CD4-positive, alpha-beta T cell (primary cell): Measurements from ENCODE around the gene NIM1K. TPM values are rescaled to one million over a fixed set of nuclear protein-coding genes. Genes with fewer than 3 reads are reported as not detected.

ENCODE experiments used
- ATAC-seq: fragments of 200-7000 bp; cut with Tn5 transposase; one replicate; pipeline ENCODE4 v1.10.0; 2022; ENCODE audit warnings: mild to moderate bottlenecking; ENCODE audit not compliant: poor library complexity
- CTCF ChIA-PET: fragments of 350-600 bp; sonication (Branson Sonifier 250); formaldehyde crosslinking; loops from one replicate; lab custom pipeline; 2021; ENCODE audit warnings: antibody characterized with exemption, inconsistent platforms; lab: Charles Lee
- POLR2A ChIA-PET: fragments of 350-600 bp; sonication (Branson Sonifier 250); formaldehyde crosslinking; loops from one replicate; lab custom pipeline; 2021; ENCODE audit warnings: antibody characterized with exemption, inconsistent platforms; lab: Charles Lee
- DNase-seq, 14 experiments: peaks; one replicate each; pipeline ENCODE4 v3.0.0-alpha.2; 2013 to 2020; ENCODE audit warnings: mixed read lengths in 2 of 14
- H3K27ac ChIP-seq, 2 donors: one replicate each; pipeline versions ENCODE4 v1.5.1 to v1.7.0; 2013; ENCODE audit warnings: low read length in 2 of 2, low read depth in 1 of 2, mild to moderate bottlenecking in 1 of 2
- H3K27me3 ChIP-seq, 2 experiments: 1 replicate in 1 of 2; 2 replicates in 1 of 2; pipeline versions ENCODE4 v1.6.1 to v1.7.0; 2013; ENCODE audit warnings: low read length in 2 of 2, control low read depth in 1 of 2, mild to moderate bottlenecking in 1 of 2, moderate library complexity in 1 of 2; ENCODE audit not compliant: insufficient read depth in 2 of 2, control insufficient read depth in 1 of 2
- H3K36me3 ChIP-seq: one replicate; pipeline ENCODE4 v1.6.1; 2013; ENCODE audit warnings: low read length, control low read depth; ENCODE audit not compliant: insufficient read depth
- H3K4me1 ChIP-seq: one replicate; pipeline ENCODE4 v1.6.1; 2013; ENCODE audit warnings: low read length, control low read depth; ENCODE audit not compliant: insufficient read depth
- H3K4me3 ChIP-seq: one replicate; pipeline ENCODE4 v1.5.1; 2013; ENCODE audit warnings: mild to moderate bottlenecking, low read length, moderate library complexity
- H3K9me3 ChIP-seq, 2 experiments: 1 replicate in 1 of 2; 2 replicates in 1 of 2; pipeline versions ENCODE4 v1.6.1 to v1.7.0; 2013; ENCODE audit warnings: low read length in 2 of 2, mild to moderate bottlenecking in 2 of 2, control low read depth in 1 of 2, moderate library complexity in 1 of 2; ENCODE audit not compliant: control insufficient read depth in 1 of 2, insufficient read depth in 1 of 2
- H3K27ac Mint-ChIP-seq: one replicate; pipeline ENCODE4 v1.8.0; 2020; ENCODE audit warnings: mixed read lengths
- H3K27me3 Mint-ChIP-seq: one replicate; pipeline ENCODE4 v1.8.0; 2021; ENCODE audit warnings: mixed read lengths
- H3K36me3 Mint-ChIP-seq: one replicate; pipeline ENCODE4 v1.8.0; 2021; ENCODE audit warnings: low read depth, mixed read lengths
- H3K4me1 Mint-ChIP-seq: one replicate; pipeline ENCODE4 v1.8.0; 2021; ENCODE audit warnings: low read depth, mixed read lengths
- H3K4me3 Mint-ChIP-seq: one replicate; pipeline ENCODE4 v1.8.0; 2020; ENCODE audit warnings: mild to moderate bottlenecking, mixed read lengths
- H3K9me3 Mint-ChIP-seq: one replicate; pipeline ENCODE4 v1.8.0; 2020; ENCODE audit warnings: mixed read lengths
- intact Hi-C, 2 experiments: fragments of 100-400 bp; cut with DNase I in 1 of 2; cut with micrococcal nuclease in 1 of 2; formaldehyde crosslinking; loops; one replicate each; pipeline versions ENCODE4 v1.15.1 to v1.9.0; 2023 to 2025; cut with DNase I, micrococcal nuclease
- total RNA-seq, 174 experiments: library from RNA in 2 of 174; stranded (reverse) in 2 of 174; gene quantifications; one replicate each; pipeline ENCODE4 v1.2.3 and lab custom pipeline; 2021 to 2026
- TF ChIP-seq, protein P1 (sequence below): fragments of 200-600 bp; IDR thresholded peaks from one replicate; pipeline ENCODE4 v1.8.0; 2022; ENCODE audit warnings: antibody characterized with exemption, mild to moderate bottlenecking

Gene NIM1K
- total RNA-seq, 2 experiments from 2014 or later: 0.08 to 0.44 TPM

DNA sequence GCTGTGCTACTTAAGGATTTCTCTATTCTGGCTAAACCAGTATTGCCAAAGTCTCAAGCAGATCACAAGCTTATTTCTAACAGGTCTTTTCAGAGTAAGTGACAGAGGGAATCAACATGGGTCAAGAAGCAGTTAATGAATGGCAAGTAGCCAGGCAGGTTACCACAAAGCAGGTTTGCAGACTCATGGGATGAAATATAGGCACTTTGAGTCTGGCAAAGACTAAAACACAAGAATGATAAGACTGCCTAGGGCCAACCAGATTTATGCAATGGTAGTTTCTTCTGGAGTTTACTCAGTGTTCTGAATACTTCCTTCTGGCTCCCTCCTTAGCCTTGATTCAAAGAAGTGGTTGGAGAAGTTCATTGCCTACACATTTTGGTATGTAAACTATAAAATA is 117.6 kb downstream of the NIM1K start:
- TF ChIP-seq, protein P1, sequence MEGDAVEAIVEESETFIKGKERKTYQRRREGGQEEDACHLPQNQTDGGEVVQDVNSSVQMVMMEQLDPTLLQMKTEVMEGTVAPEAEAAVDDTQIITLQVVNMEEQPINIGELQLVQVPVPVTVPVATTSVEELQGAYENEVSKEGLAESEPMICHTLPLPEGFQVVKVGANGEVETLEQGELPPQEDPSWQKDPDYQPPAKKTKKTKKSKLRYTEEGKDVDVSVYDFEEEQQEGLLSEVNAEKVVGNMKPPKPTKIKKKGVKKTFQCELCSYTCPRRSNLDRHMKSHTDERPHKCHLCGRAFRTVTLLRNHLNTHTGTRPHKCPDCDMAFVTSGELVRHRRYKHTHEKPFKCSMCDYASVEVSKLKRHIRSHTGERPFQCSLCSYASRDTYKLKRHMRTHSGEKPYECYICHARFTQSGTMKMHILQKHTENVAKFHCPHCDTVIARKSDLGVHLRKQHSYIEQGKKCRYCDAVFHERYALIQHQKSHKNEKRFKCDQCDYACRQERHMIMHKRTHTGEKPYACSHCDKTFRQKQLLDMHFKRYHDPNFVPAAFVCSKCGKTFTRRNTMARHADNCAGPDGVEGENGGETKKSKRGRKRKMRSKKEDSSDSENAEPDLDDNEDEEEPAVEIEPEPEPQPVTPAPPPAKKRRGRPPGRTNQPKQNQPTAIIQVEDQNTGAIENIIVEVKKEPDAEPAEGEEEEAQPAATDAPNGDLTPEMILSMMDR: no peak

DNA sequence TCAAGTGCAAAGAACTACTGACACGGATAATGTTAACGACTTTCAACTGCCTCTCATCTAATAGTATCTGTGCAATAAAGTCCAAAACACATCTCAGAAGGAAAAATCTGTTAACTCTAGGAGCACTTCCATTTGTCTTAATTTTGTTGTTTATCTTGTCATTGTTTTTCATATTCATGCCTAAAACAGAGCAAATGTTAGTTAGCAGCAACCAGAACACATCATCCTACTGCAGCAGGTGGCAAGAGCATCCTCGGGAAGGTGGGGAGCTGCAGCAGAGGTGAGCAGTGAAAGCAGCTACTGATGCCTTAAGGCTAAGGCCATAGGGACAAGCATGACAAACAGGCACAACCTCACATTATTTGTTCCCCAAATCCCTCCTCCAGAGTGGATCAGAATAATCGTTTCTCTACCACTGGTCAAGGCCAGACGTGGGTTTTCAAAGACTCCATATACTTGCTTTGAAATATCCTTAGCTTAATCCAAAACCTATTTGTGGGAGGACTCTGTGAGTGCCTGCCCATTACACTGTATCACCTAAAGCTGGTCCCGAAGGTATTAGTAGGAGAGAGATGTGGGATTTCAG is 120.1 kb downstream of the NIM1K start:
- Histone ChIP-seq H3K27ac (peak overlapping the region in 1 of 2 donors; percentile 97), H3K9me3 (no peaks in the 10 kb centered on the region), H3K4me3 (peak overlapping the region; percentile 88), H3K4me1 (peaks cover 16% of the 10 kb centered on the region), H3K36me3 (no peaks in the 10 kb centered on the region), H3K27me3 (no peaks in the 10 kb centered on the region)
- ChIA-PET POLR2A (interaction anchor here (0.9 to 3.9 kb wide), 17 partner anchors 9 to 1408 kb away, joined by 3 to 175 read pairs (median 16); partner anchors contain the start of genes ANXA2R, C5orf34, RIMOC1 and TMEM267), CTCF (interaction anchor here (1.0 to 3.9 kb wide), 5 partner anchors 78 to 403 kb away, joined by 3 to 20 read pairs (median 5); partner anchors contain the start of gene TMEM267)
- Mint-ChIP-seq H3K9me3 (no peaks in the 10 kb centered on the region), H3K4me1 (peaks cover 30% of the 10 kb centered on the region), H3K36me3 (peaks cover 9% of the 10 kb centered on the region), H3K27ac (peak overlapping the region; percentile 88), H3K4me3 (peak overlapping the region; percentile 95), H3K27me3 (no peaks in the 10 kb centered on the region)
- DNase-seq (peak in 2 of 14 experiments; percentile 12 to 14), ATAC-seq (no peak)
- TF ChIP-seq, protein P1: no peak
- intact Hi-C loops: loop anchor here (2.0 to 10.0 kb wide), 9 partner anchors 173 to 1493 kb away; partner anchors contain the start of genes PAIP1 (in 2 of the 2), ZNF131 (in 2 of the 2), C5orf34 (in 1 of the 2) and MRPS30 (in 1 of the 2)

More for the DNA sequence above, 117.6 kb downstream of the NIM1K start:
- H3K4me1 ChIP-seq: peaks cover 23% of the 10 kb centered on the region
- DNase-seq (no peak), ATAC-seq (no peak)
- H3K4me3 ChIP-seq: no peak overlapping the region
- H3K9me3 ChIP-seq: no peaks in the 10 kb centered on the region
- intact Hi-C loops: loop anchor here (5.0 to 10.0 kb wide), 6 partner anchors 187 to 1495 kb away; partner anchors contain the start of genes PAIP1 (in 2 of the 2), C5orf34 (in 1 of the 2), MRPS30 (in 1 of the 2) and ZNF131 (in 1 of the 2)
- no peaks in the 10 kb centered on the region for H3K36me3 ChIP-seq
- ChIA-PET CTCF (interaction anchor here (1.4 kb wide), 1 partner anchor 398 kb away, joined by 4 read pairs; no protein-coding TSS in a partner anchor), POLR2A (interaction anchor here (1.0 kb wide), 1 partner anchor 80 kb away, joined by 3 read pairs; no protein-coding TSS in a partner anchor)
- peaks cover 15% of the 10 kb centered on the region for H3K36me3 Mint-ChIP-seq
- no peaks in the 10 kb centered on the region for H3K9me3 Mint-ChIP-seq
- no peak overlapping the region for H3K27ac ChIP-seq
- no peak overlapping the region for H3K4me3 Mint-ChIP-seq
- peaks cover 39% of the 10 kb centered on the region for H3K4me1 Mint-ChIP-seq
- H3K27me3 Mint-ChIP-seq: no peaks in the 10 kb centered on the region
- no peak overlapping the region for H3K27ac Mint-ChIP-seq
- H3K27me3 ChIP-seq: no peaks in the 10 kb centered on the region

DNA sequence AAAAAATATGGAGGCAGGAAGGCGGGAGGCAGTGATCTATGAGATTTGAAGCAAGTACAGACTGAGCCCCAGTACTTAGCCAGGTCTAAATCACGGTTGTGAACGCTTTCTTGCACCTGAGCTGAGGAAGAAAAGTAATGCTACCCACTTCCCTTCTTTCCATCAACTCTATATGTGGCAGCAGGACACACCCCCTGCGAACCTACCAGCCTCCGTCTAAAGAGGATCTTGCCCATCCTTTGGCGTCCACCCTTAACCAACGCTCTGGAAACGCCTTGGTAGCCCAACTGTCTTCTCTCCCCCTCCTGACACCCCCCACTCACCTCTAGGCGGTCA is 120.6 kb downstream of the NIM1K start:
- intact Hi-C loops: loop anchor here (1.0 to 10.0 kb wide), 11 partner anchors 84 to 1492 kb away; partner anchors contain the start of genes PAIP1 (in 2 of the 2), ZNF131 (in 2 of the 2), C5orf34 (in 1 of the 2) and MRPS30 (in 1 of the 2)
- no peaks in the 10 kb centered on the region for H3K36me3 ChIP-seq
- H3K9me3 Mint-ChIP-seq: no peaks in the 10 kb centered on the region
- H3K9me3 ChIP-seq: no peaks in the 10 kb centered on the region
- H3K27ac Mint-ChIP-seq: peak overlapping the region; percentile 88
- peaks cover 16% of the 10 kb centered on the region for H3K4me1 ChIP-seq
- peaks cover 9% of the 10 kb centered on the region for H3K36me3 Mint-ChIP-seq
- ChIA-PET POLR2A (interaction anchor here (0.9 to 3.9 kb wide), 27 partner anchors 8 to 1409 kb away, joined by 3 to 175 read pairs (median 7); partner anchors contain the start of genes ANXA2R, C5orf34, FBXO4 and NNT), CTCF (interaction anchor here (1.0 to 3.9 kb wide), 6 partner anchors 77 to 404 kb away, joined by 3 to 20 read pairs (median 4); partner anchors contain the start of gene TMEM267)
- DNase-seq (peak in 1 of 14 experiments; percentile 66), ATAC-seq (peak; percentile 3)
- H3K27me3 Mint-ChIP-seq: no peaks in the 10 kb centered on the region
- peak overlapping the region; percentile 88 for H3K4me3 ChIP-seq
- TF ChIP-seq, protein P1: no peak
- no peaks in the 10 kb centered on the region for H3K27me3 ChIP-seq
- H3K27ac ChIP-seq: peak overlapping the region; percentile 96 to 97
- H3K4me1 Mint-ChIP-seq: peaks cover 29% of the 10 kb centered on the region
- H3K4me3 Mint-ChIP-seq: peak overlapping the region; percentile 95
